ENCODE data around the gene SORBS2.

Gene SORBS2

DNA sequence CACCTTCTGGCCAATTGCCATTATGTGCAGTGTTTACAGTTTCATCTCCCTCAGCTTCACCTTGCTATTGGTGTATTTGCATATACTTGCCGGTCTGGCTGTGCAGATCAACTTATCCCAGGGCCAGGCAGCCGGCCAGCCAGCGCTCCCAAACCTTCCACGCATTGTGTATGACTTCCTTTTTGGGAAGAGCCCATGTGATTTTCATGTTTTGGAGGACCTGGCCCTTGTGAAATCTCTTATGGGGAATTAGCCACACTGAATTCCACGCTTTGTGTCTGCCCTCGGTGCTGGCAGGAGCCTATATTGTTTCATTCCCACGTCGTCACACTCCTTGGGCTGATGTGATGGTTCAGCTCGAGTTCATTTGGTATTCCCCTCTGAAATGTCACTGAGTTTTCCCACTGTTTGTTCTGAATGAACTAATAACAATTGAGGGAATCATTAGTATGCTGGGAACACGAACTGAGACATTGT lies 270.7 kb downstream of the SORBS2 start:
- DNase-seq: no peak

DNA sequence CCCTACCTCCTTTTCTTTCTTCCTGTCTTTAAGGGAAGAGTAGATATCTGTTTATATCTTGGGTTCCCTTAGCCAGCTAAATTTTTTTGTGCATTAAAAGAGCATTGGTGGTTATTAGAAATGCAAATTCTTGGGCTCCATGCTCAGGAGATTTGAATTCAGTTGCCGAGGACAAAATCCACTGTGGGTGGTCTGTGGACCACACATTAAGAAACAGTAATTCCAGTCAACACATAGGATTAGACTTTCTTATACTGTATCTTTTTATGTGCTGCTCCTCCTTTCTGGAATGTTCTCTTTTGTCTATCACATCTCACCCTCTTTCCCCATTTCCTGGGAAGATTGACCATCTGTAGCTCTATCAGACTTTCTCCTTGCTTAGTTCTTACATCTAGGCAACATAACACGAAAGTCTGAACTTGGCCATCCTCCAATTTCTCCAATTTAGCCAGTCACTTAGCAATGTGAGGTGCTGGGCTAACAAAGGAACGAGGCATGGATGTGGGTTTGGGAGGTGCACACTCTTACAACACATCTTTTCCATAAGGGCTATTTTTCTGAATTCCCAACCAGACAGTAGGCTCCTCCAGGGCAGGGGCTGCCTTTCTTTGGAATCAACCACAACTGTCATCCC lies 271.4 kb downstream of the SORBS2 start:
- DNase-seq: no peak

- DNase-seq: no peak
Observed at GRCh38 chr4:185540040-185540439, 272.0 kb downstream of the SORBS2 start.

GRCh38 chr4:185538806-185539205 lies 273.2 kb downstream of the SORBS2 start:
- DNase-seq: no peak

DNA sequence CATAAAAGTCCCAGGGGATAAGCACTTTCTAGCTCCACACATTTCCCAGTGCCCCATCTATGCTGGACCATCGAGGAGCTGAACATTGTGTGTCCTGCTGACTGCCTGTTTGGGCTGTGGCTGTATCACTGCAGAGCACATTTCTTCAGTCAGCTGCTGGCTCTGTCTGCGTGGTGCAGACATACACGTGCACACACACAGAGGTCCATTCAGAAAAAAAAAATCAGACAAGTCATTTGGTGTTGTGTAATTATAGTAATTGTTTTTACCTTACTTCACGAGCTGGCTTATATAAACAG lies 275.6 kb downstream of the SORBS2 start:
- no peak for DNase-seq

- DNase-seq: no peak
Observed at GRCh38 chr4:185535612-185536410, 276.2 kb downstream of the SORBS2 start.

All from effector CD8-positive, alpha-beta T cell (primary cell).